SHP77 (cell line): ENCODE data around the gene DACH2.

Experiments used
- DNase-seq, 2 experiments: peaks; one replicate each; lab custom pipeline; 2025; lab: John Stamatoyannopoulos, UW

The DACH2 gene

DNA sequence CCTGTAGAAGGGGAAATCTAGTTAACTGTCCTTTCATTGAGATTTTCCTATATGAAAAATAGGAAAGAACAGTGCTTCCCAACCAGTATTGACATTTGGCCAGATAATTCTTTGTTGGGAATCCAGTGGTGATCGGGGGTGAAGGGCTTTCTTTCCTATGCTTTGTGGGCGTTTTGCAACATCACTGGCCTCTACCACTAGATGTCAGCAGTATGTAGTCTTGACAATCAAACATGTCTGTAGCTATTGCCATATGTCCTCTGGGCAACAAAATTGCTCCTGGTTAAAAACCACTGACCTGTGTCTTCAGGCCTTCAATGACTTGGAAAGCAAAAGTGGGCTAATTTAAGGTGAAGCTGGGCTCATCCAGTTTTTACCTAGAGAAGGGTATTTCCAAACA, 658.5 kb downstream of the DACH2 start:
- DNase-seq: peak in 1 of 2 experiments; percentile 0

DNA sequence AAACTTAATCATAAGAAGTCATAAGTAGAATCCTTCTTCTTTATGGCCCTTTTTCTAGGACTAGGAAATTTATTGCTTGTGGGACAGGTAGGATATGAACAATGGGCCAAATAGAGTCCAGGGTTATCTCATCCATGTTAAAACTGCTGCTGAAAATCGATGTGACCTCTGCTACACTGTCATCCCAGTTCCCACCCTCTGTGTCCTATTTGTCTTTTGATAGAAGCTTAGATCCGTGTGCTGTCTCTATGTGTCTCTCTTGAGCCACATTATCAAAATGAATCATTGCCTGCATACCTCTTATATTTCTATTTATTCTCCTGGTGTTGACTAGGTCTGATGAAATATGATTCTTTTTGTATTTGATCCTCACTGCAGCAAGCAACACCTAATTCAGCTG, 661.4 kb downstream of the DACH2 start:
- DNase-seq: no peak

- no peak for DNase-seq
Observed at GRCh38 chrX:86829786-86830185, 681.5 kb downstream of the DACH2 start.

DNA sequence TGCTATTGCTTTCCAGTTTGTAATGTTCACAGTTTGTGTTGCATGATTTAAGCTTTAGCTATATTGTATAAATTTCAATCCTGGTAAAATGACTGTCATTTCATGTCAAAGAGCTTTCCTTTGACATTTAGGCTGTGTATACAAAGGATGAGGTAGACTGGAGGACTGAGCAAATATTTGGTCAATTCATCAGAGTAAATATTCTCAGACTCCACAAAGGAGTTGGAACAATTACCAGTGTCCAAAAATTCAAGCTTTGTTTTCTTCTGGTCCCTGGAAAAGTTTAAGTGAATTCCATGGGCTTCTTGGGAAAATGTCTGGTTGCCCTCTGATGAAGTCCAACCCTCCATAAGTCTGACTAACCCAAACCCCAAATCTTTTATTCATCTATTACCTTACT, 682.4 kb downstream of the DACH2 start:
- peak; percentile 1 to 31 for DNase-seq

- DNase-seq: no peak
Observed at GRCh38 chrX:86845101-86845500, 696.9 kb downstream of the DACH2 start.
